AG09319 (cell line): Measurements from ENCODE around the gene TMEM51.

Experiments
- DNase-seq: peaks from one replicate; pipeline ENCODE4 v3.0.0-alpha.2; 2010; ENCODE audit warnings: low read depth; ENCODE audit errors: extremely low read depth
- TF ChIP-seq, protein P1 (sequence below): IDR thresholded peaks from 2 replicates; pipeline ENCODE4 v1.5.1; 2011; ENCODE audit warnings: low read depth, mild to moderate bottlenecking, inconsistent platforms, low read length, moderate library complexity

The TMEM51 gene

DNA sequence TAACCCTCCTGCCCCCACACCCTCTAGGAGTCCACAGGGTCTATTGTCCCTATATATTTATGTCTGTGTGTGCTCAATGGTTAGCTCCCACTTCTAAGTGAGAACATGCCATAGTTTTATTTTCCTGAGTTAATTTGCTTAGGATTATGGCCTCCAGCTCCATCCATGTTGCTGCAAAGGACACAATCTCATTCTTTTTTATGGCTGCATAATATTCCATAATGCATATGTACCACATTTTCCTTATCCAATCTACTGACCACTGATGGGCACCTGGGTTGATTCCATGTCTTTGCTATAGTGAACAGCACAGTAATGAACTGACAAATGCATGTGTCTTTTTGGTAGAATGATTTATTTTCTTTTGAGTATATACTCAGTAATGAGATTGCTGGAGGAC is 80.1 kb downstream of the TMEM51 start:
- TF ChIP-seq, protein P1, sequence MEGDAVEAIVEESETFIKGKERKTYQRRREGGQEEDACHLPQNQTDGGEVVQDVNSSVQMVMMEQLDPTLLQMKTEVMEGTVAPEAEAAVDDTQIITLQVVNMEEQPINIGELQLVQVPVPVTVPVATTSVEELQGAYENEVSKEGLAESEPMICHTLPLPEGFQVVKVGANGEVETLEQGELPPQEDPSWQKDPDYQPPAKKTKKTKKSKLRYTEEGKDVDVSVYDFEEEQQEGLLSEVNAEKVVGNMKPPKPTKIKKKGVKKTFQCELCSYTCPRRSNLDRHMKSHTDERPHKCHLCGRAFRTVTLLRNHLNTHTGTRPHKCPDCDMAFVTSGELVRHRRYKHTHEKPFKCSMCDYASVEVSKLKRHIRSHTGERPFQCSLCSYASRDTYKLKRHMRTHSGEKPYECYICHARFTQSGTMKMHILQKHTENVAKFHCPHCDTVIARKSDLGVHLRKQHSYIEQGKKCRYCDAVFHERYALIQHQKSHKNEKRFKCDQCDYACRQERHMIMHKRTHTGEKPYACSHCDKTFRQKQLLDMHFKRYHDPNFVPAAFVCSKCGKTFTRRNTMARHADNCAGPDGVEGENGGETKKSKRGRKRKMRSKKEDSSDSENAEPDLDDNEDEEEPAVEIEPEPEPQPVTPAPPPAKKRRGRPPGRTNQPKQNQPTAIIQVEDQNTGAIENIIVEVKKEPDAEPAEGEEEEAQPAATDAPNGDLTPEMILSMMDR, result no peak
- no peak for DNase-seq

DNA sequence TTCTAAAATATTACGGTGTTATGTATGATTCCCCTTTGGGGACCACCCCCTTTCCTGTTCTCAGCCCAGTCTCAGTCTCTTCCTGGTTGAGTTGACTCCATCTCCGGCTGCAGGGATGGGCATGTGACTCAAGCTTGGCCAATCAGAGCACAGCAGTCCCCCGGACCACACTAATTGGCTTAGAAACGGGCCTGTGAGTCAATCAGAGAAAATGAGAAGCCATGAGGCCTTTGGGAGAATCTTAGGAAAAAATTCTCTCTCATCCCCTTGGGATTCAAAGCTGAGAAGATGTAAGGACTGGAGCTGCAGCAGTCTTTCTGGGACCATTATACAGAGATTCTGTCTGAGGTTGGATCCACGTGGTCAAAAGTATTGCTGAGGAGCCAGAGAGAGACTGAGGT is 82.8 kb downstream of the TMEM51 start:
- DNase-seq, result no peak
- TF ChIP-seq, protein P1, result no peak

DNA sequence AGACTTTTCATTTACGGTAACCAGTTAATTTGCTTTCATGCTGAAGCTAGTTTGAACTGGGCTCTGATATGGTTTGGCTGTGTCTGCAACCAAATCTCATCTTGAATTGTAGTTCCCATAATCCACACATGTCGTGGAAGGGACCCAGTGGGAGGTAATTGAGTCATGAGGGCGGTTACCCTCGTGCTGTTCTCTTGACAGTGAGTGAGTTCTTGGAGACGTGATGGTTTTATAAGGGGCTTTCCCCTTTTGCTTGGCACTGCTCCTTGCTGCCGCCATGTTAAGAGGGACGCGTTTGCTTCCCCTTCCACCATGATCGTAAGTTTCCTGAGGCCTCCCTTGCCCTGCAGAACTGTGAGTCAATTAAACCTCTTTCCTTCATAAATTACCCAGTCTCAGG is 83.2 kb downstream of the TMEM51 start:
- no peak for DNase-seq
- TF ChIP-seq, protein P1, result no peak

DNA sequence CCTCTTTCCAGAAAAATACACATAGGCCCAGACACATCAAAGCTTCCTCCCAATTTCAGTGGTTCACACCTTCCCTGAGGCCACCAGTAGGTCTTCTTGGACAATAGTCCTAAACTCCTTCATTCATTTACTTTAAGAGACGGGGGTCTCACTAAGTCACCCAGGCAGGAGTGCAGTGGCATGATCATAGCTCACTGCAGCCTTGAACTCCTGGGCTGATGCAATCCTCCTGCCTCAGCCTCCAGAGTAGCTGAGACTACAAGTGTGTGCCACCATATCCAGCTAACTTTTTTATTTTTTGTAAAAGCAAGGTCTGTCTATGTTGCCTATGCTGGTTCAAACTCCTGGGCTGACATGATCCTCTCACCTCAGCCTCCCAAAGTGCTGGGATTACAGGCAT is 85.2 kb downstream of the TMEM51 start:
- TF ChIP-seq, protein P1, result no peak
- DNase-seq, result no peak

DNA sequence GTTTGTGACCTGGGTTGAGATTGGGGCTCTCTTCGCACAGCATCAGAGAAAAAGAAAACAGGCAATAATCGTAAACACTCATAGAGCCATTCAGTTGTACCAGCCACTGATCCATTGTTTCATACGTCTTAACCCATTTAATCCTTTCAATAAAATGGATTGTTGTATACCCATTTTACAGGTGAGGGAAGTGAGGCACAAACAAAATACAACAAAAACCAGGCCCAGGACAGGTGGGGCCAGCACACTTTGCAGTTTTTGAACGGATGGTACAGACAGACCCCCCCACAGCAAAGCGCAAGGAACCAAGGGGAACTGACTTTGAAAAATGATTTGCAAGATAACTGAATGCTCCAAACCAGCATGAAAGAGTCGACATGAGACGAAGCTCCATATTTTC is 89.2 kb downstream of the TMEM51 start:
- no peak for DNase-seq
- TF ChIP-seq, protein P1, result no peak

DNA sequence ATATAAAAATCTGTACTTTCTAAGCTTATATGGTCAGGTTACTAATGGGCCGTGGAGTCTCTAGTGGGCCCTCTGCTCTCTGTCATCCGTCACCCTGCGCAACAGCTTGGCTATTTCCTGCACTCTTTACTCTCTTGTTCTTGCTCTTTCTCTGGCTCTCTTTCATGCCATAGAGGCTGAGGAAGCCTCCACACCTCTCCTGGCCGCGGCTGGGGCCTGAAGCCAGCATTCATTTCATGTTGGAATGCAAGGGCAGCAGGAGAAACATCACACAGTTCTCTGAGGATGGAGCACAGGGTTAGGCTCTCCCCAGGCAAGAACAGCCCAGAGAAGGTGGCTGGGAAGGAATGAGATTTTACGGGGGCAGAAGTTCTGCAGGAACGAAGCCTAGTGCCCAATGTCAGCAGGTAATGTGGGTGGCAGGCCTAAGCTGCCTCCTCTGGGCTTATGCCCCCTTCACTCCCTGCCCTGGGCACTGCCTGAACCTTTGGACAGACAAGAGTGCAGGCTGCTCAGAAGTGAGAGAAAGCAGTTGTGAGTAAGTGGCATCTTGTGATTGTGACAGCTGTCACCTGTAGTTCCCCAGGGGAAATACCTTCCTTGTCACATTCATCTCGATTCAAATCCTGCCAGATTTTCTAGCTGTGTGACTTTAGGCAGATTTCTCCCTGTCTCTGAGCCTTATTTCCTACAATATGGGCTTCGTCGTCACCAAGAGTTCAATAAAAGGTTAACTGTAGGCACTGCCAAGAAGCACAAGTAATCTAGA is 89.9 kb downstream of the TMEM51 start:
- DNase-seq, result no peak
- TF ChIP-seq, protein P1, result no peak

DNA sequence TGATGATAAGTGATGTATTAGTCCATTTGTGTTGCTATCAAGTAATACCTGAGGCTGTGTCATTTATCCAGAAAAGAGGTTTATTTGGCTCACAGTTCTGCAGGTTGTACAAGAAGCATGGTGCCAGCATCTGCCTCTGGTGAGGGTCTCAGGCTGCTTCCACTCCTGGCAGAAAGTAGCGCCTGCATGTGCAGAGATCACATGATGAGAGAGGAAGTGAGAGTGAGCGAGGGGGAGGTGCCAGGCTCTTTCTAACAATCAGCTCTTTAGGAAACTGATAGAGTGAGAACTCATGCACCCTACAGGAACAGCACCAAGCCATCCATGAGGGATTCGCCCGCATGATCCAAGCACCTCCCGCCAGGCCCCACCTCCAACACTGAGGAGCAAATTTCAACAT is 91.3 kb downstream of the TMEM51 start:
- no peak for DNase-seq
- TF ChIP-seq, protein P1, result no peak
